ENCODE measurements around the gene LYPD8.
A peak's percentile ranks its signal among the peaks of the same experiment; 100 is the strongest.

Gene LYPD8

GRCh38 chr1:248710305-248710900, 45.2 kb downstream of the LYPD8 start:
- Histone ChIP-seq H4K20me1 (ENCODE audit: insufficient read depth, low read length) (no peaks in the 10 kb centered on the region), H3K36me3 (replicated peaks; ENCODE audit: insufficient read depth, low read length) (no peaks in the 10 kb centered on the region), H2AFZ (ENCODE audit: low read length) (no peak overlapping the region), H3K4me3 (ENCODE audit: low read length) (no peak overlapping the region), H3K9ac (ENCODE audit: low read length) (no peak overlapping the region), H3K27me3 (replicated peaks; ENCODE audit: insufficient read depth, low read length) (no peaks in the 10 kb centered on the region), H3K79me2 (ENCODE audit: low read length) (no peaks in the 10 kb centered on the region), H3F3A (ENCODE audit: insufficient read depth, low read length) (no peaks in the 10 kb centered on the region), H3K9me2 (replicated peaks; ENCODE audit: insufficient read depth, low read length) (no peaks in the 10 kb centered on the region), H3K9me3 (replicated peaks; ENCODE audit: insufficient read depth, low read length) (no peaks in the 10 kb centered on the region), H3K4me2 (ENCODE audit: low read depth, low read length) (no peak overlapping the region), H3K27ac (ENCODE audit: low read length) (no peak overlapping the region), H3K4me1 (ENCODE audit: low read length) (no peaks in the 10 kb centered on the region)
- TF ChIP-seq EZH2phosphoT487 (IDR thresholded peaks at IDR 0.05; ENCODE audit: low read length) (no peak), CTCF (IDR thresholded peaks at IDR 0.05; ENCODE audit: low read length) (no peak), EZH2 (optimal IDR thresholded peaks at IDR 0.05; ENCODE audit: low read depth, low read length) (no peak)
- no peak for DNase-seq

GRCh38 chr1:248704606-248705005, 51.0 kb downstream of the LYPD8 start:
- no peak for TF ChIP-seq CTCF (IDR thresholded peaks at IDR 0.05; ENCODE audit: low read length)
- Histone ChIP-seq H4K20me1 (ENCODE audit: insufficient read depth, low read length) (no peaks in the 10 kb centered on the region), H3F3A (ENCODE audit: insufficient read depth, low read length) (no peaks in the 10 kb centered on the region), H3K27me3 (replicated peaks; ENCODE audit: insufficient read depth, low read length) (no peaks in the 10 kb centered on the region), H3K4me3 (ENCODE audit: low read length) (no peak overlapping the region), H2AFZ (ENCODE audit: low read length) (no peak overlapping the region), H3K4me1 (ENCODE audit: low read length) (no peaks in the 10 kb centered on the region), H3K79me2 (ENCODE audit: low read length) (no peaks in the 10 kb centered on the region), H3K4me2 (ENCODE audit: low read depth, low read length) (no peak overlapping the region), H3K9me2 (replicated peaks; ENCODE audit: insufficient read depth, low read length) (no peaks in the 10 kb centered on the region), H3K9ac (ENCODE audit: low read length) (no peak overlapping the region), H3K9me3 (replicated peaks; ENCODE audit: insufficient read depth, low read length) (no peaks in the 10 kb centered on the region), H3K36me3 (replicated peaks; ENCODE audit: insufficient read depth, low read length) (no peaks in the 10 kb centered on the region), H3K27ac (ENCODE audit: low read length) (no peak overlapping the region)
- no peak for DNase-seq

- Histone ChIP-seq H3K79me2 (ENCODE audit: low read length) (no peaks in the 10 kb centered on the region), H4K20me1 (ENCODE audit: insufficient read depth, low read length) (no peaks in the 10 kb centered on the region), H3K36me3 (replicated peaks; ENCODE audit: insufficient read depth, low read length) (no peaks in the 10 kb centered on the region), H3K4me3 (ENCODE audit: low read length) (no peak overlapping the region), H3K4me1 (ENCODE audit: low read length) (no peaks in the 10 kb centered on the region), H3K9me3 (replicated peaks; ENCODE audit: insufficient read depth, low read length) (no peaks in the 10 kb centered on the region), H3F3A (ENCODE audit: insufficient read depth, low read length) (no peaks in the 10 kb centered on the region), H3K27ac (ENCODE audit: low read length) (no peak overlapping the region), H3K9ac (ENCODE audit: low read length) (no peak overlapping the region), H3K4me2 (ENCODE audit: low read depth, low read length) (no peak overlapping the region), H3K27me3 (replicated peaks; ENCODE audit: insufficient read depth, low read length) (no peaks in the 10 kb centered on the region), H2AFZ (ENCODE audit: low read length) (no peak overlapping the region), H3K9me2 (replicated peaks; ENCODE audit: insufficient read depth, low read length) (no peaks in the 10 kb centered on the region)
- TF ChIP-seq EZH2phosphoT487 (IDR thresholded peaks at IDR 0.05; ENCODE audit: low read length) (no peak), CTCF (IDR thresholded peaks at IDR 0.05; ENCODE audit: low read length) (peak; percentile 57), EZH2 (optimal IDR thresholded peaks at IDR 0.05; ENCODE audit: low read depth, low read length) (no peak)
- peak; percentile 19 for DNase-seq
Observed at GRCh38 chr1:248703674-248704073, 51.9 kb downstream of the LYPD8 start.
